ENCODE measurements around the gene MIGA2. TPM values are rescaled to one million over a fixed set of nuclear protein-coding genes. Genes with fewer than 3 reads are reported as not detected.

Gene MIGA2
- total RNA-seq, 1 donor from 2014 or later = 32.8 TPM

DNA sequence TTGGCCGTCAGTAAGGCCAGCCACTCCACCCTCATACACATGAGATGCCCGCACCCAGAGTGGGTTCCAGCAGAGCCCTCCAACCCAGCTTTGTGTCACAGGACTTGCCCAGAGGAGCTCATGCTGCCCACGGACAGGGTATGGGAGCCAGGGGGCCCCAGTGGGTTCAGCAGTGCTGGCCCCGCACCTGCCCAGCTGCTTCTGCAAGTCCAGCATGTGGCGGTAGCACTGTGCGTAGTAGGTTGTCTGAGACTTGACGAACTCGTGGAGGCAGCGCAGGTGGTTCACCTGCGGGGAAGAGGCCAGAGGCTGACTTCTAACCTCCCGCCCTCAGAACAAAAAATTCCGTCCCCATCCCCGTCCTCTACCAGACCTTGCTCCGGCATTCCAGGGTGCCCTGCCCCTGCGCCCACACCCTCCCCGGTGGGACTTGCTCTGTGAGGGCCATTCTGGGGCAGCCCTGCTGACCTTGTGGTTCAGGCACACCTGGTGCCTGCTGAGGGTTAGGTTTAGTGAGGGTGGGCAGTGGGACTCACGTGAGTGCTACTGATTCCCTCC is 26.8 kb upstream of the MIGA2 start:
- intact Hi-C loops (cut with DNase I) = no loop called here
- ATAC-seq (ENCODE audit: poor library complexity) (no peak), DNase-seq (peak; percentile 24)

GRCh38 chr9:129010267-129010975 is 26.0 kb upstream of the MIGA2 start:
- intact Hi-C loops (cut with DNase I) = no loop called here
- DNase-seq (peak; percentile 3), ATAC-seq (ENCODE audit: poor library complexity) (no peak)

GRCh38 chr9:129011170-129011569 is 25.3 kb upstream of the MIGA2 start:
- DNase-seq (peak; percentile 33), ATAC-seq (ENCODE audit: poor library complexity) (no peak)
- intact Hi-C loops (cut with DNase I) = no loop called here

GRCh38 chr9:129011761-129012181 is 24.7 kb upstream of the MIGA2 start:
- ATAC-seq (ENCODE audit: poor library complexity) = no peak
- peak; percentile 32 for DNase-seq
- intact Hi-C loops (cut with DNase I) = no loop called here

DNA sequence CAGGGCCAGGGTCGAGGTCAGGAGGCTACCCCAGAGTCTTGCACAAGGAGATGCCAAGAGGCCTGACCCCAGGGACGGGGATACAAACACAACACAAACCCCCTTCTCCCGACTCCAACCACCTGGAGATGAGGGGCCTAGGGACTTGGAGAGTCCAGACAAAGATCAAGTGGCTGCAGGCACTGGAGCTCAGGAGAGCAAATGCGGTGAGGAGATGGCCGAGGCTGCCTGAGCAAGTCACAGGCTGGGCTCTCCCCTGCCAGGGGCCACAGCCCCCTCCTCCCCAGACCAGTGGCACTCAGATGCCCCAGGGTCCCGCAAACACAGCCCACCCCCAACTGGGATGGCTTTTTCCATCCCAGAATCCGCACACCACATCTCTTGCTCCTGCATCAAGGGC is 24.1 kb upstream of the MIGA2 start:
- intact Hi-C loops (cut with DNase I) = no loop called here
- ATAC-seq (ENCODE audit: poor library complexity) = no peak
- no peak for DNase-seq

DNA sequence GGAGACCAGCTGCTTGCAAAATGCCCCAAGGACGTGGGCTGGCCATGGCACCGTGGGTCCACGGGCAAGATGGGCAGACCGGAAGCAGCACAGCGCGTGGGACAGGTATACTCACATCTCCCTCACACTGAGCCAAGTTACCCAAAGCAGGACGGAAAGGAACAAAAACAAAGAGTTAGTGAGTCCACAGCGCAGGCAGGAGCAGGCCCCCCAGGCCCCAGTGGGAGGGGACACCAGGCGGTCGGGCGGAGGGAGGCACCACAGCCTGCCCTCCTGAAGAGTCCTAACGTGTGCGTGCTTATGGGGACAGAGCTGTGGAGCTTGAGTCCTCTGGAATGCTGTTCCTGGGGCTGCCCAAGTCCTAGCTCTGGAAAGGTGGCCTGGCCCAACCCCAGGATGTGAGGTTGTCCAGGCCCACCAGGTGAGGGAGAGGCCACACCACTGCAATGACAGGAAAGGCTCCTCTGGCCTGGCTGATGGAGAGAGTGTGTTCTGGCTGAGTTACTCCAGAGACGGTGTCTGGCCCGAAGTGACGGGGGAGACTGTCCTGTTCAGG is 23.5 kb upstream of the MIGA2 start:
- intact Hi-C loops (cut with DNase I) = no loop called here
- ATAC-seq (ENCODE audit: poor library complexity) (no peak), DNase-seq (no peak)

- no peak for DNase-seq
Measured at GRCh38 chr9:129013674-129014073, 22.8 kb upstream of the MIGA2 start.

DNA sequence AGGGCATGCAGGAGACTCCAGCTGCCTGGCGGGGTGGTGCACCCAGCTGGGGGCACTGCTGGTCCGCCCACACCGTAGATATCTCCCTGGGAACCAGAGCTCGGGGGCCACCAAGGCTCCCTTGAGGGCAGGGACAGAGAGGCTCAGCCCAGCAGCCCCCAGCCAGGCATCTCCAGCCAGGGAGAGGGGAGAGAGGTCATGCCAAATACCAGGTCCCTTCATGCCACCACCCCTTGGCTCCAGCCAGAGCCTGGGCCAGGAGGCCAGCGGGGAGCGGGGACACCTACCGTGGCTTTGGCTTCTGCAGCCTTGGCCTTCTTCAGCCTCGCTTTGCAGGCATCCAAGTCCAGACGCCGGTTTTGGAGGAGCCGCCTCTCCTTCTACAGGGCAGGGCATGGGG is 22.3 kb upstream of the MIGA2 start:
- intact Hi-C loops (cut with DNase I) = no loop called here

More at GRCh38 chr9:129013674-129014073, 22.8 kb upstream of the MIGA2 start:
- intact Hi-C loops (cut with DNase I) = no loop called here
- no peak for ATAC-seq (ENCODE audit: poor library complexity)

DNA sequence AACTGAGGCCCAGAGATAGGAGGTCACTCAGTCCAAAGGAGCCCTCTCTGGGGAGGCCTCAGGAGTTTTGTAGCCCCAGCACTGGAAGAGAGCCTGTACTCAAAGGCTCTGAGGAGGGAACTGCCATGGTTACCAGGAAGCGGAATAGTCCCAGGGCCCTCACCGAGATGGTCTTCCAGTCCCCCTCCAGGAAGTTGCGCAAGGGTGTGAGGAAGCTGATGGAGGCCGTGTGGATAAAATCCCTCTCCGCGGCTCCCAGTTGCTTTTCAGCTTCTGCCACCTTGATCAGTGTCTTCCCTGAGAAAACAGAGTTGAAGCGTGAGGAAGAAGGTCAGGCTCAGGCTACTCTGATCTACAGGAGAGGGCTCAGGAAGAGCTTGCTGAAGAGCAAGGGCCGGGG is 21.8 kb upstream of the MIGA2 start:
- intact Hi-C loops (cut with DNase I) = no loop called here
- ATAC-seq (ENCODE audit: poor library complexity) (no peak), DNase-seq (no peak)

More for the DNA sequence above, 22.3 kb upstream of the MIGA2 start:
- no peak for ATAC-seq (ENCODE audit: poor library complexity)
- no peak for DNase-seq

DNA sequence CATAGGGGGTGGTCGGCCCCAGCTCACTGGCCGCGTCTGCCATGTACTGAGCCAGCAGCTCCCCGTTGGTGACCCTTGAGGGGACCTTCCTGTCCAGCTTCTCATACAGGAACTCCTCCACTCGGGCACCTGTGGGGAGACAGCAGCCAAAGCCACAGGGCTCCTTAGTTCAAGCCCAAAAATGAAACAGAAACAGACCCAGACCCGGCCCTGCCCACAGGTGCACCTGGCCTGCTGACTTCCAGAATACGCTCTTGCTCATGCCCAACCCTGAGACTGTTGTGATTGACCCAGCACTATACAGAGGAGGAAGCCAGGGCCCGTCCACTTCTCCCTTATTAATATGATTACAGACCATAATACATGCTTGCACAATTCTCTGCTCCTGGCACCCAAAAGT is 15.3 kb upstream of the MIGA2 start:
- no peak for DNase-seq
- intact Hi-C loops (cut with DNase I) = no loop called here
- ATAC-seq (ENCODE audit: poor library complexity) = no peak

DNA sequence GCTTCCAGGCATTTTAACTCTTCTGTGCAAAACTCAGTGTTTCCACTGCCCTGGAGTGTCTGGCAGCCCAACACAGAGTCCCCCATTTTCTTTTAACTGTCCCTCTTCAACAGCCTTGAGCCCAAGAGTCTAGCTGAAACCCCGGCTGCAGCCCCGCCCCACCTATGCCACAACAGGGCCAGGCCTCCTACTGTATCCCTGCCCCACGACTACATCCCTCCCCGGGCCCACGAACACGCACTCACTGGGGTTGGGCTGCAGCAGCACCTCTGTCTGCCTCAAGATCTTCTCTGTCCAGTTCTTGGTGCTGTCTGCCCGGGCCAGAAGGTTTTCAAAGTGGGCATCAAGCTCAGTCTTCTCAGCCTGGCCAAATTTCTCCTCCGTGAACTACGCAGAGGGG is 14.4 kb upstream of the MIGA2 start:
- DNase-seq (no peak), ATAC-seq (ENCODE audit: poor library complexity) (no peak)
- intact Hi-C loops (cut with DNase I) = no loop called here

DNA sequence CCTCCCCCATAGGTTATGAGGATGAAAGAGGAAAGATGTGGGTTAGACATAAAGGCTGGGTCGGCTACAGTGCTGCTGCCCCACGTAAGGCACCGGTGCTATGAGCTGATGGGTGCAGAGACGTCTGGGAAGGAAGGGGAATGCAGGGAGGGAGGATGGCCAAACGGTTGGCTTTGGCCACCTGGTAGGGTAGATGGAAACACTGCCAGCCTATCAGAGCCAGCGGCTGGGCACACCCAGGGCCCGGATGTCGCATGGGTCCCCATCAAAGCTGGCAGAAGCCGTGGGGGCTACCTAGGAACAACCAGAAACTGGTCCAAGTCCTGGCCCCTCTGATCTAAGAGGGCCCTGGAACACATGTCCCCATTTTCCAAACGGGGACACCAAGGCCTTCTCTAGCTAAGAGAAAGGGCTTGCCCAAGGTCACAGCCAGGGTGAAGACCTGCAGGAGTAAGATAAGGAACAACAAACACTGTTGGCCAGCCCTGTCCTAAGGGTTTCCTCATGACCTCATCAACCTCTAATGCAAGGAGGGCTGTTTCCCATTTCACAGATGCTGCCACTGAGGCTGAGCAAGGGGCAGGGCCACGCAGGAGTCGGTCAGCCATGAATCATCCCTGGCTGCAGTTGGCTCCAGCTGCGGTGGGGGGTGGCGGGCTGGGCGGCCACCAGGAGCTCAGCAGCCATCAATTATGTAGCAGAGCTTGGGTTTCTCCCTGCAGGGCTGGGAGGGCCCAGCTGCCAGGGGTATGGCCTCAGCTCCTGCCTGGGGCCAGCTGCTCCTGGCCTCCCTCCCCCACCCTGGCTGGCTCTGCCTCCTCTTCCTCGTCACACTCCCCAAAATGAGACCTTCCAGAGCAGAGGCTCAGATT is 13.2 kb upstream of the MIGA2 start:
- ATAC-seq (ENCODE audit: poor library complexity) = peak; percentile 1
- intact Hi-C loops (cut with DNase I) = no loop called here

DNA sequence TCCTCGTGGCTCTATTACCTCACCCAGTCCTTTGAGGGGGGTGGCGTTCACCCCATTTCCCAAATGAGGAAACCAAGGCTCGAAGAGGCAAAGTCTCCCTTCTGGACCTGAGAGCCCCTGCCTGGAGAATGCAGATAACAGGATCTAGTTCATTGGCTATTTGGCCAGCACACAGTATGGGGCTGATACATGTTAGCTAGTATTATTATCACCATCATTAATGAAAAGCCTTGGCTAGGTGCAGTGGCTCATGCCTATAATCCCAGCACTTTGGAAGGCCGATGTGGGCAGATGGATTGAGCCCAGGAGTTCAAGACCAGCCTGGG is 12.6 kb upstream of the MIGA2 start:
- no peak for DNase-seq
- ATAC-seq (ENCODE audit: poor library complexity) = no peak
- intact Hi-C loops (cut with DNase I) = no loop called here

More for the DNA sequence above, 13.2 kb upstream of the MIGA2 start:
- peak; percentile 75 for DNase-seq

DNA sequence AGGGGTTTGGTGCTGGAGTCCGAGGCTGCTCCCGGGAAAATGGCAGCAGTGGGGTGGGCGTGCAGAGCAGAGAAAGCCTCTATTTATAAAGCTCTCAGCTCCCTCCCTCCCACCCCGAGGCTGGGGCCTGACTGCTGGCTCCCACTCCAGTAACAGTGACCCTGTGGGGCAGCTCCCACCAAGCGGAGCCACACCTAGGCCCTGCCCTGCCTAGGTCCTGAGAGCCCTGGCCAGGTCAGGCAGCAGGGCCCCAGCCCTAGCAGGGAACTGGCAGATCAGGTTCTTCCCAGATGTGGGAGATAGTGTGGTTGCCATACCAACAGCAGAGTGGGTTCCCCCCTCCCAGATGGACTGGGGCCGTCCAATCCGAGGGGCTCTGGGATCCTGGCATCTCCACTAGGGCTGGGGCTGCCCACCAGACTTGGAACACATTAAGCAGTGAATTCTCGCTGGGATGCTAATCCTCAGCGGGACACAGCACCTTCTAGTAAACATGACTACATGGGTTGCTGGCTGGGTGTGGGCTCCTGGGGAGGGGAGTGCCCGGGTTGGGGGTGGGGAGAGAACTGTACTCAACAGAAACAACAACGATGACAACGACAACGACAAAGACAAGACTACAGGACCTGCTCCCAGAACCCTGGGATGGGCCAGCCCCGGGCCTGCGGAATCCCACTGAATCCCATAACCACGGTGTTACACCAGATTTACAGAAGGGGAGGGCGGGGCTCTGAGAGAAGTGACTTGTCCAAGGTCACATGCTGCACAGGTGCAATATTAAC is 9.8 kb upstream of the MIGA2 start:
- ATAC-seq (ENCODE audit: poor library complexity) (no peak), DNase-seq (no peak)
- intact Hi-C loops (cut with DNase I) = no loop called here

- intact Hi-C loops (cut with DNase I) = no loop called here
- DNase-seq (no peak), ATAC-seq (ENCODE audit: poor library complexity) (no peak)
Measured at GRCh38 chr9:129027224-129027684, 9.2 kb upstream of the MIGA2 start.

DNA sequence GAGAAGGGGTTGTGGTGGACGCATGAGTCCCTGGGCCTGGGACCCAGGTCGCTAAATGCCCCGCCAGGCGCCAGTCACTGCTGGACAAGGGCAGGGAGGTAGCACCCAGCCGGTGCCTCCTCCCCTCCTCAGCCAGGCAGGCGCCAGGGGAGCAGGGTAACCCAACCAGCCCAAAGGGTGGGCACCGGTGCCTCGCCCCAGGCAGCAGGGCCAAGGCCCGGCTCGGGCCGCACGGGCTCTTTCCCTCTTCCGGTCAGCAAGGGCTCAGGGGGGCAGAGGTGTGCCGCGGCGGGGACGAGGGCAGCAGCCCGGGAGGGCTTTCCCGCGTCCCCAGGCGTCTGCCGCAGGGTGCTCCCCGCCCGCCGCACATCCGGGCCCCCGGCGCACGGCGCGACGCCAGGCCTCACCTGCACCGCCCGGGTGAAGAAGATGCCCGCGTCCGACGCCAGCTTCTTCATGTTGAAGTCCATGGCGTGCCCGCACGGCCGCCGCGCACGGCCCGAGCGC is 8.7 kb upstream of the MIGA2 start:
- ATAC-seq (ENCODE audit: poor library complexity) (peak; percentile 15), DNase-seq (no peak)
- intact Hi-C loops (cut with DNase I) = no loop called here

DNA sequence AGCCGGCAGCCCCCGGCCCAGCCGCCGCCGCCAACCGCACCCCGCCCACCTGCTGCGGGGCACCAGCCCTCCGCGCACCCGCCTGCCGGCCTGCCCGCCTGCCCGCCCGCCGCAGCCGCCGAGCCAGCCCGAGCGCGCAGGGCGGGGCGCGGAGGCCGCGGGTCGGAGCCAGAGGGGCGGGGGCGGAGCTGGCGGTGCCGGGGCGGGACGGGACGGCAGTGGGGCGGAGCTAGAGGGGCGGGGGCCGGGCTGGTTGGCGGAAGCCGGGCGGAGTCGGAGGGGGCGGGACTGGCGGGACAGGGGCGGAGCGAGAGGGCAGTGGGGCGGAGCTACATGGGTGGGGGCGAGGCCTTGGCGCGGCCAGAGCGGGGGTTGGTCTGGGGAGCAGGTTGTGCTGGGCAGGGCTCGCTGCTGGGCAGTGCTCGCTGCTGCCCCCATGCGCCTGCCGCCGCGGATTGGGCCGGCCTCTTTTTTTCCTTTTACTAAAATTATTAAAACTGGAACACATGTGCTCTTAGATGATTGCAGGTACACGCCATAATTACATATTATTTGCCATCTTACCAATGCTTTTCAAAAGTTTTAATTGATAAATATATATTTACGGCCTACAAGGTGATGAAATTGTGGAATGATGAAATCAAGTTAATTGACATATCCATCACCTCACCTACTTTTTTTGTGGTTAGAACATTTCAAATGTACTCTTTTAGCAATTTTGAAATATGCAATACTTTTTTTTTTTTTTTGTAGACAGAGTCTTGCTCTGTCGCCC is 8.0 kb upstream of the MIGA2 start, which contains the start of gene SH3GLB2:
TSS of gene SH3GLB2 (minus strand) at position 140 of the 775 bp plus-strand sequence. CDS start 177 bp downstream, outside the sequence.
- intact Hi-C loops (cut with DNase I) = no loop called here
- DNase-seq = peak; percentile 96
- ATAC-seq (ENCODE audit: poor library complexity) = peak; percentile 98

- intact Hi-C loops (cut with DNase I) = no loop called here
- ATAC-seq (ENCODE audit: poor library complexity) = no peak
Measured at GRCh38 chr9:129030191-129030590, 6.2 kb upstream of the MIGA2 start.

More at GRCh38 chr9:129030191-129030590, 6.2 kb upstream of the MIGA2 start:
- no peak for DNase-seq
